SK-N-MC (cell line): Measurements from ENCODE around the gene FAM124A.

Experiments
- EZH2 ChIP-seq: fragments of 200-600 bp; sonication (generic); IDR thresholded peaks from one replicate; pipeline ENCODE4 v1.6.1; 2017; ENCODE audit warnings: antibody characterized with exemption
- FOXP2 ChIP-seq: optimal IDR thresholded peaks from 2 replicates; pipeline ENCODE3; 2011; ENCODE audit warnings: mild to moderate bottlenecking, moderate library complexity; ENCODE audit not compliant: insufficient read depth; ENCODE audit errors: extremely low read length, control extremely low read depth
- POLR2AphosphoS5 ChIP-seq: IDR thresholded peaks from 2 replicates; pipeline ENCODE4 v1.6.1; 2012; ENCODE audit warnings: mild to moderate bottlenecking, low read depth, low read length, borderline replicate concordance

- no peak for TF ChIP-seq FOXP2
- no peak for TF ChIP-seq EZH2
- no peak for TF ChIP-seq POLR2AphosphoS5
Measured at GRCh38 chr13:51201886-51202285, 20.3 kb upstream of the FAM124A start.
